Stimulated activated naive CD4-positive, alpha-beta T cell (primary cell): ENCODE results near the gene RRAGC.
A peak's percentile ranks its signal among the peaks of the same experiment; 100 is the strongest.
"Not testable (repeated sequence)": the region's sequence is repeated elsewhere in the genome, so short reads cannot be mapped to it uniquely, and the experiment has no call there.

Experiments used
- DNase-seq, 6 experiments: peaks; one replicate each; lab custom pipeline; 2025; lab: John Stamatoyannopoulos, UW

The RRAGC gene

DNA sequence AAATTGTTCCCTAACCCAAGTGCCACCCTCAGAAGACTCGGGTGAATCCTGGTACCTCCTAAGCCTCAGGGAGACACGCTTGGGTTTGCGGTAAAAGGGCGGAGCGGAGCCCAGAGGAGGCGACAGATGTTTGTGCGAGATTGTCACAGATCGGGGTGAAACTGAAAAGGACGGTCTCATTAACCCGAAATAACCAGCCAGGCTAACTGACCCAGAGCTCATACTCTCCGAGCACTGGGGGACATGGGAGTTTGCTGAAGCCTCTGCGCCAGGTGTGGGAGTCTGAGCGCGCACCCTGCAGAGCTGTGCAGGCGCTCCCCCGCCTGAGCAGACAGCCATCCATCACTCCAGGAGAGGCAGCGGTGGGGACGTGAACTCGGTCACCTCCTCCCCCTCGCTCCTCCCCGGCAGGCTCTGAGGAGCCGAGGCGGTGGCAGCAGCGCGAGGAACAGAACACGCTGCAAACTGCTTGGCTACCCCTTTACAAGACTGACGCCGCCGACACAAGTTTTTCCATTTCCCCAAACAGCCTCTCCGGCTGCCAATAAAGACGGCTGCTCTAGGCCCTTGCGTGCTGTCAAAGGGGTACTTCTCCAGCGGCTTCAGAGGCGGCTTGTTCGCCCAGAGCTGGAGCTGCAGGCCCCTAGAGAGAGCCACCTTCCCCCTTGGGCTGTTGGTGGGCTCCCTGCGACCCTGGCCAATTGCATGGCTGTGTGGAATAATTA, 43.5 kb downstream of the RRAGC start:
- DNase-seq = peak in 2 of 6 experiments; percentile 6 to 11

DNA sequence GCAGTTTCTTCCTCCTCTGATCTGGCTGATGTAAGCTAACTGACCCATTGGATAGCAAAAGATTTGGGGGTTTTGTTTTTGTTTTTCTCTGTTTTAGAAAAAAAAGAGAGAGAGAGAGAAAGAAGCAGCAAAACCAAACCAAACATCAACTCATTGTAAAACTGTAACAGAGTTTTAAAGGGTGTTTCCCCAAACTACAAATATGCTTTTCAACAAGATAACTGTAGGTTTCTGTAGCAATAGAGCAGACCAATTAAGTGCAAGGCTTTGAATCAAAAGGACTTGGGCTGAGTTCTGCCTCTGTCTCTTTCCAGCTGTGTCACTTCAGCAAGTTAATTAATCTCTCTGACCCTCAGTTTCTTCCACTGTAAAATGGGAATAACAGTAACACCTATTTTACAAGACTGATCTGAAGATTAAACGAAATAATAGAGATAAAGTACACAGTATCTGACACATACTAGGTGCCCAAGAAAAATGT, 44.5 kb downstream of the RRAGC start:
- no peak for DNase-seq

- no peak for DNase-seq
Measured at GRCh38 chr1:38814444-38814983, 45.1 kb downstream of the RRAGC start.

- no peak for DNase-seq
Measured at GRCh38 chr1:38812981-38813380, 46.6 kb downstream of the RRAGC start.

- DNase-seq = not testable (repeated sequence)
Measured at GRCh38 chr1:38811466-38811865, 48.1 kb downstream of the RRAGC start.

DNA sequence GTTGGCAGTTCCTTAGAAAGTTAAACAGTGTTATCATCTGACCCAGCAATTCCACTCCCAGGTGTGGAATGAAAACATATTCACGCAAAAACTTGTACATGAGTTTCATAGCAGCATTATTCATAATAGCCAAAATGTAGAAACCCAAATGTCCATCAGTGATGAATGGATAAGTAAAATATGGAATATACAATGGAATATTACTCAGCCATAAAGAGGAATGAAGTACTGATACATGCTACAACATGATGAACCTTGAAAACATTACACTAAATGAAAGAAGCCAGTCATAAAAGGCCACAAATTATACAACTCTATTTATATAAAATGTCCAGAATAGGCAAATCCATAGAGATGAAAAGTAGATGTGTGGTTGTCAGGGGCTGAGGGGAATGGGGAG, 53.5 kb downstream of the RRAGC start:
- no peak for DNase-seq

- no peak for DNase-seq
Measured at GRCh38 chr1:38805036-38805435, 54.5 kb downstream of the RRAGC start.

DNA sequence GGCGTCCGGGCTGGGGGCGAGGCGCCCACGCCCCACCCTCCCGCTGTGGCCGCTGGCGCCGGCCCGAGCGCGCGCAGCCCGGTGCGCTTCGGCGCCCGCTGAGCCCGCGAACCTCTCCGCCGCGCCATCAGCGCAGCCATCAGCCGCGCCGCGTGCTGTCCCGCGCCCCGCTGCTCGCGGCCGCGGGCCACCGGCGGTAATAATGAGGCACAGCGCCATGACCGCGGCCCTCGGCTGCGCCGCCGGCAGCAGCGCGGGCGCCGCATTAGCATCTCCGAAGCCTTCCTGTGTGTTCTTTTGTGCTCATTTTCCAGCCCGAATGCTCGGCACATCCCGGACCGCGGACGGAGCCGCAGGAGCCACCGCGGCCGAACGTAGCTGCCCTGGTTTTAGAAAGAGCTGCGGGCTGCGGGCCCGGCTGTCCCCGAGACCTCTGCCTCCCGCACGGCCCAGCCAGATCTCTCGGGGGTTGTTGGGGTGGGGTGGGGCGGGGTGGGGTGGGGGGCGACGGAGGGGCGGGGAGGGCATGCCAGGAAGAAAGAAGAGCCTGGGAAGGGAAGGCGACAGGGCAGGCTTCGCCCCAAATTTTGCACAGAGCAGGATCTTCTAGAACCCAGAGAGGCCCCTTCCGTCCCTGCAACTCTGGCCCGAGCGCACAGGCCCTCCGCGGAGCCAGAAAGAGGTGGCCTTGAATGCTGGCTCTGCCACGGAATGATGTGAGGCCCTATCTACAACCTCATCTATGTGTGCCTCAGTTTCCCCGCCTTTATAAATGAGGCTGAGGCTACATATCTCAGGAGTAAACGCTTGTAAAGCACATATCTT, 55.3 kb downstream of the RRAGC start:
- no peak for DNase-seq

- DNase-seq = no peak
Measured at GRCh38 chr1:38803647-38804046, 55.9 kb downstream of the RRAGC start.

DNA sequence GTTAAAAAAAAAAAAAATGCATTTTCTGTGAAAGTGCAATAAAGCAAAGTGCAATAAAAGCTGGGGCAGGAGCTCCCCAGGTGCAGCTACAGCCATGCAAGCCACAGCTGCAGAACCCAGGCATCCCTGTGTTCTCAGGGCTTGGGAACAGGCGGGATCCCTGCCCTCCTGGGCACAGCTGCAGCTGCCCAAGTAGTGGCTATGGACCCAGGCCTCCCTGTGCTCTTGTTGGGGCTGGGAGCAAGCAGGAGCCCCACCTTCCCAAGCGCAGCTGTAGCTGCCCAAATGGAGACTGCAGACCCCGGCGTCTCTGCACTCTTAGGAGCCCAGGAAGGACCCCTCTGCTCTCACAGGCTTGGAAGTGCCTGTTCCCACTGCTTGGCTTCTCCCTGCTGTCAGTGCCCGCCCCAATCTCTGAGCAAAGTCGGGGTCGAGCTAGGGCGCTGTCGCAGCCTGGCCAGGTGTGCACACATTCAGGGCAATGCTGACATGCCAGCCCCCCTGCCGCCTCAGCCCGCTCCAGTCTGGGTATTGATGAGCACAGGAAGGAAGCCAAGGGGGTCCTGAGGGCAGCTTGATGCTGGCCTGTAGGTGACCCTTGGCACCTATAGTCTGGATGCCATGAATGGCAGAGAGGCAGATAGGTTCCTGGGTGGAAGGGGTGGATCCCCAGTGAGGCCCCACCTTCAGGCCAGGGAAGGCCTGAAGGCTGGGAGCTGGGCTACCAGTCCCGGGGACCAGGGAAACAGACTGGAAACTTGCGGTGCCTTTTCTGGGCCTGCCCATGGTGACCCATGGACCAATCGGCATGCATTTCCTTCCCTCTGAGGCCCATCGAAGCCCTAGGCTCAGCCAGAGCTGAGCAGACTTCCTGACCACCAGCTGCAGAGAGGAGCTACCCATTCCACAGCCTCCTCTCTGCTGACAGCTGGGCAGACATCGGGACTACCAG, 58.6 kb downstream of the RRAGC start:
- DNase-seq = no peak

- DNase-seq = no peak
Measured at GRCh38 chr1:38793299-38793698, 66.3 kb downstream of the RRAGC start.

- no peak for DNase-seq
Measured at GRCh38 chr1:38791892-38792291, 67.7 kb downstream of the RRAGC start.

DNA sequence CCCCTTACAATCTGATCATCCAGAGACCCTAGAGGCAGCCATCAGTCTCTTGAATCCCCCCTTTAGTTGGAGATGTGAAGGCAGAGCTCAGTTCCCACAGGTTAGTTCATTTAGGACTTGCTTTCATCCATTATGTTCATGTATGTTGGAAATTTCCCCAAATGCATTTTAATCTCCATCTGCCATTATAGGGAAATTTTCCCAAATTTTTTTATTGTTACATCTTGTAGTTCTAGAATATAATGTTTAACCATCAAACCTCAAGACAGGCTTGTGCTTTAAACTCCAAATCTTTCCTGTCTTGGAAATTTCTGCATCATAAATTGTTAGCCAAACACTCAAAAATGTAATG, 68.4 kb downstream of the RRAGC start:
- no peak for DNase-seq

DNA sequence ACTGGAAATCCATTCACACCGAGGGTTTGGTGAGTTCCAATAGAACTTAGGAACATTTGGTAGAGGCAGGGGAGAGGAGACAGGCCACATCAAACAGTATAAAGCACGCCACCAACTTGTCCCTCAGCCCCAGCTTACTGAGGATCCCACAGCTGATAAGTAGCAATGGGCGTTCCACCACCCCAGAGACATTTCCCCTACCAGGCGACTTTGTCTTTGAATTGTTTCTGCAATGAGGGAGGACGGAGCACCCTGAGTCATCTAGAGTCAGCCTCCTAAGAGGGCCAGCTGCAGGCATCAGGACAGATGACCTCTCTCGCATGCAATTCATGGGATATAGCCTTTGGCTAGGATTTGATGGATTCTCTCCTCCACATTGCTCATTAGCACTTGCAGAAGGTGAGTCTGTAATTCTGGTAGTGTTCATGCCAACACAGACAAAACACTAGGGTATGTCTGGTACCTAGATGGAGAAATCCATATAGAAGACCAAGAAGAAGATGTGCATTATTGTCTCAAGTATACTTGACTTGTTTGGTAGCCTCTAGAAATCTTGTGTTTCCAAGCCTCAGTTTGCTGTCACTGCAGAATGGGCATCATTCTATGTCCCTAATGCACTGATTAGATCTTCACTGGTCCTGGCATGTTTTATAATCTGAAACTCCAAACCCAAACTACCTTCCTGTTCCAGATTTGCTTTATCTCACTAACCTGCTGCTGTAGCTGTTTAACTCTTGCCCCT, 69.0 kb downstream of the RRAGC start:
- no peak for DNase-seq

GRCh38 chr1:38789498-38790169, 69.9 kb downstream of the RRAGC start:
- no peak for DNase-seq

- DNase-seq = no peak
Measured at GRCh38 chr1:38788341-38789336, 70.9 kb downstream of the RRAGC start.
